ENCODE results near the gene USP34.

USP34 gene

DNA sequence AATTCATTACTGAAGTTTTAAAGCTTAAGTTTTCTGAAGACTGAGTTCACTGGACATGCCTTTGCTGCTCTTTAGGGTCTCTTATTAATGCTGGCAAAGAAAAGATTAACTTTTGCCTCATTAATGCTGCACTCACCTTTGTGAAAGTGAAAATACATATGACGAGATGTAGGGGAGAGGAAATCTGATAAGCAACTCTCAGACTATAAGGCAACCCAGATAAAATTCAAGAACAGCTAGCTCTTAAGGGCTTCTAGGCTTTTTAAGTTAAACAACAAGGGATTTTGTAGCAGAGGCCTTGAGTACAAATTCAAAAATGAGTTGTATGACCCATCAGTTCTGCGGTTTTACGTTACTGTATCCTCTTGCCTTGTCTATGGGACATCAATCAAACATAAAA, 143.7 kb downstream of the USP34 start:
- TF ChIP-seq, protein P1, sequence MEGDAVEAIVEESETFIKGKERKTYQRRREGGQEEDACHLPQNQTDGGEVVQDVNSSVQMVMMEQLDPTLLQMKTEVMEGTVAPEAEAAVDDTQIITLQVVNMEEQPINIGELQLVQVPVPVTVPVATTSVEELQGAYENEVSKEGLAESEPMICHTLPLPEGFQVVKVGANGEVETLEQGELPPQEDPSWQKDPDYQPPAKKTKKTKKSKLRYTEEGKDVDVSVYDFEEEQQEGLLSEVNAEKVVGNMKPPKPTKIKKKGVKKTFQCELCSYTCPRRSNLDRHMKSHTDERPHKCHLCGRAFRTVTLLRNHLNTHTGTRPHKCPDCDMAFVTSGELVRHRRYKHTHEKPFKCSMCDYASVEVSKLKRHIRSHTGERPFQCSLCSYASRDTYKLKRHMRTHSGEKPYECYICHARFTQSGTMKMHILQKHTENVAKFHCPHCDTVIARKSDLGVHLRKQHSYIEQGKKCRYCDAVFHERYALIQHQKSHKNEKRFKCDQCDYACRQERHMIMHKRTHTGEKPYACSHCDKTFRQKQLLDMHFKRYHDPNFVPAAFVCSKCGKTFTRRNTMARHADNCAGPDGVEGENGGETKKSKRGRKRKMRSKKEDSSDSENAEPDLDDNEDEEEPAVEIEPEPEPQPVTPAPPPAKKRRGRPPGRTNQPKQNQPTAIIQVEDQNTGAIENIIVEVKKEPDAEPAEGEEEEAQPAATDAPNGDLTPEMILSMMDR (IDR thresholded peaks at IDR 0.05; ENCODE audit: insufficient read depth, low read depth, low read length, missing control alignments) = no peak
- no peak overlapping the region for H3K4me3 ChIP-seq (ENCODE audit: low read depth, low read length)
- DNase-seq (ENCODE audit: low read depth) = no peak

DNA sequence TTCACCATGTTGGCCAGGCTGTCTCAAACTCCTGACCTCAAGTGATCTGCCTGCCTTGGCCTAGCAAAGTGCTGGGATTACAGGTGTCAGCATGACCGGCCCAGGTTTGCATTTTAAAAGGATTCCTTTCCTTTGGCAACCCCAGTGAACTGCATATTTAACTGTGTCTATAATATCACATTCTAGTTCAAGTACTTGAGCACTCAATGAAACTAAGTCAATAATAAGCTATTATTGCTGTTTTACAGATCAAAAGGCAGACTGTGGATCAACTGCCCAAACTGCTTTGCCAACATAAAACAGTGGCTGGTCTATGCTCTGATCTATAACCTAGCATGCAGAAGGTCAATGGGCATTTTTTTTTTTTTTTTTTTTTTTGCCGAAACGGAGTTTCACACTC, 144.5 kb downstream of the USP34 start:
- TF ChIP-seq, protein P1 (IDR thresholded peaks at IDR 0.05; ENCODE audit: insufficient read depth, low read depth, low read length, missing control alignments) = no peak
- no peak for DNase-seq (ENCODE audit: low read depth)
- H3K4me3 ChIP-seq (ENCODE audit: low read depth, low read length) = no peak overlapping the region

DNA sequence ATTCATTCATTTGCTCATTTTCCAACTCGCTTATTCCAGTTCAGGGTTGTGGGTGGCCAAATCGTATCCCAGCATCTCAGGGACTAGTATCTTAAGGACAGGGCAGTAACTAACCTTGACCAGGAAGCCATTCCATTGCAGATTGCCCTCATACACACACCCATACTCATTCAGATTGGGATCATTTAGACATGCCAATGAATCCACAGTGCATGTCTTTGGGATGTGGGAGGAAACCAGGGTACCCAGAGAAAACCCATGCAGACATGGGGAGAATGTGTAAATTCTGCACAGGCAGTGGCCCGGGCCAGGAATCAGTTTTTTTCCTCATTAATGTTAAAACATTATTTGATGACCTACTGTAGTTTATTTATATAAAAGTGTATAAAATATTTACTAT, 150.7 kb downstream of the USP34 start:
- no peak for DNase-seq (ENCODE audit: low read depth)
- TF ChIP-seq, protein P1 (IDR thresholded peaks at IDR 0.05; ENCODE audit: insufficient read depth, low read depth, low read length, missing control alignments) = no peak
- H3K4me3 ChIP-seq (ENCODE audit: low read depth, low read length) = no peak overlapping the region

DNA sequence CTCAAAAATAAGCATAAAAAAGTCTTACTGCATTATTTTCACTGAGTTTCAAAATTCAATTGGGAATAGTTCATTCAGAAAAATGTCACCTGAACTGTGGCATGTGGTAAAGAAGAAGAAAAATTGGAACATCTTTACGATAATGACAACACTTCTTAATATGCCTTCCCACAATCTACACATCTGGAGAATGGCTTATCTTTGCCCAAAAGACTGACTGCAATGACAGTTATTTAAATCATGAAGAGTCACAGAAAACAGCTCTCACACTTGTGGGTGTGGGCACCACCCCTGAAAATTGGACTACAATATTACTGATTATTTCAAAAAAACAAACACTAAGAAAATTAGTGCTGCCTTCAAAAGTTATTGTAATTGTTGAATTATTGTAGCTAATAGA, 152.3 kb downstream of the USP34 start:
- TF ChIP-seq, protein P1 (IDR thresholded peaks at IDR 0.05; ENCODE audit: insufficient read depth, low read depth, low read length, missing control alignments) = no peak
- DNase-seq (ENCODE audit: low read depth) = no peak
- H3K4me3 ChIP-seq (ENCODE audit: low read depth, low read length) = no peak overlapping the region

DNA sequence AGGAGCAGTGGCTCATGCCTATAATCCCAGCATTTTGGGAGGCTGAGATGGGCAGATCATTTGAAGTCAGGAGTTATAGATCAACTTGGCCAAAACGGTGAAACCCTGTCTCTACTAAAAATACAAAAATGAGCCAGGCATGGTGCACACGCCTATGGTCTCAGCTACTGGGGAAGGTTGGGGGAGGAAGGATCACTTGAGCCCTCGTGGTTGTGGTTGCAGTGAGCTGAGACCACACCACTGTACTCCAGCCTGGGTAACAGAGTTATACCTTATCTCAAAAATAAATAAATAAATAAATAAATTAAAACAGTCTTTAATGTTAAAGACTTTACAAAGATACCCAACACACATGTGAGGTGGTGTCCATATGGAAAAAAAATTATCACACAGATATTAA, 174.9 kb downstream of the USP34 start:
- no peak for DNase-seq (ENCODE audit: low read depth)
- TF ChIP-seq, protein P1 (IDR thresholded peaks at IDR 0.05; ENCODE audit: insufficient read depth, low read depth, low read length, missing control alignments) = no peak
- no peak overlapping the region for H3K4me3 ChIP-seq (ENCODE audit: low read depth, low read length)

DNA sequence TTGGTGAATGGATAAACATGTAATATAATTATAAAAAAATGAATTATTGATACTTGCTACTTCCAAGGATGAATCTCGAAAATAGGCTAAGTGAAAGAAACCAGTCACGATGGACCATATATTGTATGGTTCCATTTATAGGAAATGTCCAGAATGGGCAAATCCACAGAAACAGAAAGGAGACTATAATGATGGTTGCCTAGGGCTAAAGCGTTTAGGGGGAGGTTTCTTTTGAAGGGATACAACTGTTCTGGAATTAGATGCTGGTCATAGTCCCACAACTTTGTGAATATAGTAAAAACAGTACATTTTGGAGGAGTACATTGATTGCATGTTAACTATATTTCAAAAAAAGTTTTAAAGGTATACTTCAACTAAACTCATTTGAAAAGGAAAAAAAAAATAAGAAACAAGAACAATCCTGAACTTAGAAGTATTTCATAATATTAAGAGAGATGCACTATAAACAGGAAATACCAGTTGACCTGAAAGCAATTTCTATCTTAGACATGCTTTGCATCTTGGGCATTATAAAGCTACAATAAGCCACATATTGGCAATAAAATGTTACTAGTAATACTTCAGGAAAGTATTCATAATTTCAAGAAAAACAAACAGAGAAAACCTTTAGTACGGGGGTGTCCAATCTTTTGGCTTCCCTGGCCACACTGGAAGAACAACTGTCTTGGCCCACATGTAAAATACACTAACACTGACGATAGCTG, 178.9 kb downstream of the USP34 start:
- TF ChIP-seq, protein P1 (IDR thresholded peaks at IDR 0.05; ENCODE audit: insufficient read depth, low read depth, low read length, missing control alignments) = no peak
- H3K4me3 ChIP-seq (ENCODE audit: low read depth, low read length) = no peak overlapping the region
- no peak for DNase-seq (ENCODE audit: low read depth)
